Measurements from ENCODE around the gene KCNC2. TPM values are rescaled to one million over a fixed set of nuclear protein-coding genes. Genes with fewer than 3 reads are reported as not detected.

KCNC2 gene
- total and polyA plus RNA-seq, 2 donors (not counting 3 experiments of a cell fraction or from before 2014, with no cell fraction given), result not detected

GRCh38 chr12:75236206-75236605 lies 26.6 kb upstream of the KCNC2 start:
- no peaks in the 10 kb centered on the region for H4K20me1 ChIP-seq (replicated peaks; ENCODE audit: control insufficient read depth, extremely low read depth, insufficient read depth, low read length)
- no peaks in the 10 kb centered on the region for H3K9me1 ChIP-seq (replicated peaks; ENCODE audit: control insufficient read depth, extremely low read depth, insufficient read depth, low read length)
- ChIA-PET CTCF (no interaction called here), POLR2A (no interaction called here)
- H3K36me3 ChIP-seq (ENCODE audit: control insufficient read depth in 2 of 2, extremely low read depth in 1 of 2, insufficient read depth in 2 of 2, low read length in 2 of 2), result no peaks in the 10 kb centered on the region
- DNase-seq (ENCODE audit: low read depth, low spot score) (no peak), FAIRE-seq (no peak)
- H3K79me2 ChIP-seq (ENCODE audit: control insufficient read depth, insufficient read depth, low read length), result no peaks in the 10 kb centered on the region
- H3K9ac ChIP-seq (replicated peaks; ENCODE audit: extremely low read depth, insufficient read depth, low read length), result no peak overlapping the region
- H3K4me1 ChIP-seq (ENCODE audit: control insufficient read depth, extremely low read depth, insufficient read depth, low read length), result no peaks in the 10 kb centered on the region
- dilution Hi-C loops (cut with MboI; ENCODE audit: extremely low pct_ligation_motif_present, low sequenced_read_pairs), result no loop called here
- H2AFZ ChIP-seq (ENCODE audit: low read depth, low read length), result no peak overlapping the region
- H3K27ac ChIP-seq (ENCODE audit: insufficient read depth, low read depth, low read length), result no peak overlapping the region
- H3K4me3 ChIP-seq (replicated peaks in 1 of 3; ENCODE audit: insufficient read depth in 1 of 3, low read depth in 1 of 3, low read length in 3 of 3), result no peak overlapping the region
- H3K9me3 ChIP-seq (replicated peaks; ENCODE audit: control insufficient read depth, insufficient read depth, low read length), result no peaks in the 10 kb centered on the region
- intact Hi-C loops (cut with micrococcal nuclease), result no loop called here
- no peak for TF ChIP-seq FOS (IDR thresholded peaks at IDR 0.05; ENCODE audit: borderline replicate concordance, insufficient read depth, low read length)
- no peak for TF ChIP-seq GATA2 (IDR thresholded peaks at IDR 0.05; ENCODE audit: insufficient read depth, insufficient read length, low read depth, low read length)
- TF ChIP-seq POLR2A (IDR thresholded peaks at IDR 0.05; ENCODE audit: low read depth, low read length), result no peak
- no peak for TF ChIP-seq MYC (IDR thresholded peaks at IDR 0.05; ENCODE audit: low read depth, low read length)
- TF ChIP-seq MAX (IDR thresholded peaks at IDR 0.05; ENCODE audit: insufficient read depth, insufficient read length), result no peak
- no peak for TF ChIP-seq EZH2 (IDR thresholded peaks at IDR 0.05; ENCODE audit: borderline replicate concordance, low read depth, low read length, severe bottlenecking)
- no peak for TF ChIP-seq CTCF (IDR thresholded peaks at IDR 0.05; ENCODE audit: extremely low read depth in 1 of 2, insufficient read depth in 1 of 2, low read depth in 1 of 2, low read length in 2 of 2)
- no peak for TF ChIP-seq JUN (IDR thresholded peaks at IDR 0.05; ENCODE audit: borderline replicate concordance, insufficient read depth, insufficient read length, low read depth)
- no peak for TF ChIP-seq POLR2AphosphoS5 (IDR thresholded peaks at IDR 0.05; ENCODE audit: insufficient read depth, low read depth, low read length)
- H3K27me3 ChIP-seq (ENCODE audit: control insufficient read depth in 2 of 2, insufficient read depth in 2 of 2, low read length in 2 of 2), result peaks cover 0 to 5% of the 10 kb centered on the region in 2 experiments
- no peak overlapping the region for H3K4me2 ChIP-seq (ENCODE audit: insufficient read depth, low read length)
- no TSS peak for BruUV-seq (replicated peaks)

Measured in endothelial cell of umbilical vein (primary cell).